ENCODE data around the gene ACAA2. TPM values are rescaled to one million over a fixed set of nuclear protein-coding genes. Genes with fewer than 3 reads are reported as not detected.
"Not testable (repeated sequence)": the region's sequence is repeated elsewhere in the genome, so short reads cannot be mapped to it uniquely, and the experiment has no call there.

ACAA2 gene
- total RNA-seq, 1 experiment from 2014 or later: 77.1 TPM

DNA sequence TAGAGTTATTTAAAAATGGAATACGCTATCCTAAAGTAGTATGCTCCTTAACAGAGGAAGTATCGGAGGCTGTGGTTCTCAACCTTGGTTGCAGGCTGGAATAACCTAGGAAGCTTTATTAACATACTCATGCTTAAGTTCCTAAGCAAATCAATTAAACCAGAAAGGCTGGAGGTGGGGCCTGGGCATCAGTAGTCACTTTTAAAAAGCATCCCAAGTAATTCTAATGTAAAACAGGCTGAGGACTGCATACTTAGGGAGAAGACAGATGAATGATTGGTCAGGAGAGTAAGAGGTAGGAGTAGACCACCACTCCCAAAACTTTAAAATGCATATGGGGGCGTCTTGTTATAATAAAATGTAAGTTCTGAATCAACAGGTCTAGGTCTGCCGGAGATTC lies 15.3 kb downstream of the ACAA2 start:
- DNase-seq: no peak
- CTCF ChIA-PET: no interaction called here
- peaks cover 1% of the 10 kb centered on the region for H3K4me1 Mint-ChIP-seq (ENCODE audit: low read depth, unreplicated experiment)
- peaks cover 12% of the 10 kb centered on the region for H3K36me3 Mint-ChIP-seq (ENCODE audit: insufficient read depth, unreplicated experiment)
- no peaks in the 10 kb centered on the region for H3K27me3 Mint-ChIP-seq (ENCODE audit: unreplicated experiment)
- BruUV-seq (replicated peaks): no TSS peak
- intact Hi-C loops (cut with micrococcal nuclease; ENCODE audit: unreplicated experiment): no loop called here
- no peak overlapping the region for H3K27ac Mint-ChIP-seq (ENCODE audit: unreplicated experiment)
- no peaks in the 10 kb centered on the region for H3K9me3 Mint-ChIP-seq (ENCODE audit: low read depth, unreplicated experiment)
- TF ChIP-seq, protein P1, sequence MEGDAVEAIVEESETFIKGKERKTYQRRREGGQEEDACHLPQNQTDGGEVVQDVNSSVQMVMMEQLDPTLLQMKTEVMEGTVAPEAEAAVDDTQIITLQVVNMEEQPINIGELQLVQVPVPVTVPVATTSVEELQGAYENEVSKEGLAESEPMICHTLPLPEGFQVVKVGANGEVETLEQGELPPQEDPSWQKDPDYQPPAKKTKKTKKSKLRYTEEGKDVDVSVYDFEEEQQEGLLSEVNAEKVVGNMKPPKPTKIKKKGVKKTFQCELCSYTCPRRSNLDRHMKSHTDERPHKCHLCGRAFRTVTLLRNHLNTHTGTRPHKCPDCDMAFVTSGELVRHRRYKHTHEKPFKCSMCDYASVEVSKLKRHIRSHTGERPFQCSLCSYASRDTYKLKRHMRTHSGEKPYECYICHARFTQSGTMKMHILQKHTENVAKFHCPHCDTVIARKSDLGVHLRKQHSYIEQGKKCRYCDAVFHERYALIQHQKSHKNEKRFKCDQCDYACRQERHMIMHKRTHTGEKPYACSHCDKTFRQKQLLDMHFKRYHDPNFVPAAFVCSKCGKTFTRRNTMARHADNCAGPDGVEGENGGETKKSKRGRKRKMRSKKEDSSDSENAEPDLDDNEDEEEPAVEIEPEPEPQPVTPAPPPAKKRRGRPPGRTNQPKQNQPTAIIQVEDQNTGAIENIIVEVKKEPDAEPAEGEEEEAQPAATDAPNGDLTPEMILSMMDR (IDR thresholded peaks at IDR 0.05; ENCODE audit: unreplicated experiment): no peak
- H3K4me3 Mint-ChIP-seq (ENCODE audit: low read depth, unreplicated experiment): no peak overlapping the region

DNA sequence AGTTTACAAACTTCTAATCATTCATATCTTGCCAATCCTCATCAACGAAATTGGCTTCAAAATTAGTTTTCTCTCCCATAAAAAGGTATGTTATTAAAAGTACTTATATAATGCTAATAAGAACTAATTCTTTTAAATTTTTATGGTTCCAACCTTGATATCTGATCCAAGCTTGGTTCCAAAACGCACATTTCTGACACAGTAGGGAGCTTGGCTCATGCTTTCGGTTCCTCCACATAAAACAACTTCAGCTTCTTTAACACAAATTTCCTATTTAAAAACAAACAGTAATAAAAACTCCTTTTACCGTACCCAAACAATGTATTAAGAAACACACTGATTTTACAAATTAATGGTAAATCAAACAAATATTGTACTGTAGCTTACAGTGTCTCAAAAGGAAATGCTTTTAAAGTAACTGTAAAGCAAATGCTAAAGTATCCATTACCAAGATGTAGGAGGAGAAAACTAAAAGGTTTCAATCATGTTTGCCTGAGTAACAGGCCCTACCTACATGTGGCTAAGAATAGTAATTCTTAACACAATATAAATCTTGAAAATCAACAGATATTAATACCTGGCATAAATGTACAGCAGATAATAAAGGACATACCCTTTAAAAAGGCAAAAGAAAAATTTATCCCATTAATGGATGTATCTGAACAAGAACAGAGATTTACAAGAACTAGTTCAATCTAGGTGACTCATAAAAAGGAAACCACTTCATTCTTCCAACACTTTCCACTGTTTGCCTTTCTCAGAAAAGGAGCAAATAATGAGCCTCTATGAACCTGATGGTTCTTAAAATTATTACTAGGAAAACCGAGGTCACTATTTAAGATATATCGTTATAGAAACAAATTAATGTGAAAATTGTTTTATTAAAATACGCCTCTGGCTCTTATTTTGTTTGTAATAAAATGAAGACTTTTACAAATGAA lies 17.5 kb downstream of the ACAA2 start:
- H3K4me1 Mint-ChIP-seq (ENCODE audit: low read depth, unreplicated experiment): no peaks in the 10 kb centered on the region
- peaks cover 11% of the 10 kb centered on the region for H3K36me3 Mint-ChIP-seq (ENCODE audit: insufficient read depth, unreplicated experiment)
- intact Hi-C loops (cut with micrococcal nuclease; ENCODE audit: unreplicated experiment): no loop called here
- no peak for DNase-seq
- H3K27ac Mint-ChIP-seq (ENCODE audit: unreplicated experiment): no peak overlapping the region
- no TSS peak for BruUV-seq (replicated peaks)
- CTCF ChIA-PET: no interaction called here
- no peak overlapping the region for H3K4me3 Mint-ChIP-seq (ENCODE audit: low read depth, unreplicated experiment)
- H3K27me3 Mint-ChIP-seq (ENCODE audit: unreplicated experiment): no peaks in the 10 kb centered on the region
- TF ChIP-seq, protein P1 (IDR thresholded peaks at IDR 0.05; ENCODE audit: unreplicated experiment): no peak
- no peaks in the 10 kb centered on the region for H3K9me3 Mint-ChIP-seq (ENCODE audit: low read depth, unreplicated experiment)

DNA sequence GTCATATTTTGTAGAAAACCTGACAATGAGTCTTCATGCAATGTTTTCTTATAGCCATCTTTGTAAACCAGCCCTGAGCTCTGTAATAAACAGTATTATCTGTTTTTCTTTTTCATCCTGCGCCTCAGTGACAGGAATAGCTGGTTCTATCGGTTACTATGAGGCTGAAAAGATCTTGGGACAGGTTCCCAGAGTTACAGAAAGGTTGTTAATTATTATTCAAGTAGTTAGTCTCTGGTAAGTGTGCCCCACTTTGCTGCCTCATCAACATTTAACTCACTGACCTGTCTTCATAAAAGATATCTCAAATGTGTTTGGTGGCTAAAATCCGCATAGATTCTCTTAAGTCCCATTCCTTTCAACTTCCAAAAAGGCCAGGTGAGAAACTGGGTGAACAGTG lies 18.6 kb downstream of the ACAA2 start:
- Mint-ChIP-seq H3K27ac (ENCODE audit: unreplicated experiment) (no peak overlapping the region), H3K4me1 (ENCODE audit: low read depth, unreplicated experiment) (peaks cover 1% of the 10 kb centered on the region), H3K4me3 (ENCODE audit: low read depth, unreplicated experiment) (no peak overlapping the region), H3K9me3 (ENCODE audit: low read depth, unreplicated experiment) (no peaks in the 10 kb centered on the region), H3K36me3 (ENCODE audit: insufficient read depth, unreplicated experiment) (peaks cover 5% of the 10 kb centered on the region), H3K27me3 (ENCODE audit: unreplicated experiment) (no peaks in the 10 kb centered on the region)
- no peak for DNase-seq
- intact Hi-C loops (cut with micrococcal nuclease; ENCODE audit: unreplicated experiment): no loop called here
- no TSS peak for BruUV-seq (replicated peaks)
- TF ChIP-seq, protein P1 (IDR thresholded peaks at IDR 0.05; ENCODE audit: unreplicated experiment): no peak
- CTCF ChIA-PET: interaction anchor here (0.9 to 1.0 kb wide), 2 partner anchors 10 to 64 kb away, joined by 3 read pairs; no protein-coding TSS in a partner anchor

DNA sequence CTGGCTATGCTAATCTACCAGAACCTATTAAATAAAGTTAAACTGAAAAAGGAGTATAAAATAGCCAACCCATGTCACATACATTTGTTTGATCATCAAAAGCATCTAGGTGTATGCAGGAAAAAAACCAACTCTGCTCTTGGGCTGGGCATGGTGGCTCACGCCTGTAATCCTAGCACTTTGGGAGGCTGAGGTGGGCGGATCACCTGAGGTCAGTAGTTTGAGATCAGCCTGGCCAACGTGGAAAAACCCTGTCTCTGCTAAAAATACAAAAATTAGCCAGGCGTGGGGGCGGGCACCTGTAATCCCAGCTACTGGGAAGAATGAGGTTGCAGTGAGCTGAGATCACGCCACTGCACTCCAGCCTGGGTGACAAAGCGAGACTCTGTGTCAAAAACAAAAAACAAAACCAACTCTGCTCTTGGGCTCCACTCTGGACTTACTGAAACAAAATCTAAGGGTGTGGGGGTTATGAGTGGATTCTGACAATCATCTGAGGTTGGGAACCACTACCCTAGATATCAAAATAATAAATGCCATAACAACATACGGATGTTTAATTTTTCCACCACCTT lies 23.7 kb downstream of the ACAA2 start:
- CTCF ChIA-PET: interaction anchor here (0.7 to 1.0 kb wide), 2 partner anchors 30 to 279 kb away, joined by 3 read pairs; no protein-coding TSS in a partner anchor
- H3K36me3 Mint-ChIP-seq (ENCODE audit: insufficient read depth, unreplicated experiment); DNase-seq; H3K9me3 Mint-ChIP-seq (ENCODE audit: low read depth, unreplicated experiment); H3K27me3 Mint-ChIP-seq (ENCODE audit: unreplicated experiment); H3K27ac Mint-ChIP-seq (ENCODE audit: unreplicated experiment); BruUV-seq (replicated peaks); H3K4me3 Mint-ChIP-seq (ENCODE audit: low read depth, unreplicated experiment): not testable (repeated sequence)
- peaks cover 16% of the 10 kb centered on the region for H3K4me1 Mint-ChIP-seq (ENCODE audit: low read depth, unreplicated experiment)
- intact Hi-C loops (cut with micrococcal nuclease; ENCODE audit: unreplicated experiment): loop anchor here (2.0 to 5.0 kb wide), 2 partner anchors 69 to 227 kb away; partner anchors contain the start of gene LIPG

Data from Calu3 (cell line).